Fibroblast of lung (primary cell): ENCODE measurements around the gene TUBG2.

Experiments
- CTCF ChIP-seq, 2 donors: IDR thresholded peaks in 1 of 2; conservative IDR thresholded peaks in 1 of 2; 1 replicate in 1 of 2; 2 replicates in 1 of 2; pipeline ENCODE4 v1.5.1; 2011 to 2012; ENCODE audit warnings: low read length in 2 of 2, control low read depth in 1 of 2, inconsistent platforms in 1 of 2, low read depth in 1 of 2, mild to moderate bottlenecking in 1 of 2
- EZH2 ChIP-seq: IDR thresholded peaks from 2 replicates; pipeline ENCODE4 v1.5.1; 2012; ENCODE audit warnings: low read length, control low read depth, mild to moderate bottlenecking; ENCODE audit errors: missing control alignments

- TF ChIP-seq CTCF (conservative IDR thresholded peaks at IDR 0.05 in 1 of 2, IDR thresholded peaks at IDR 0.05 in 1 of 2; ENCODE audit: low read depth in 1 of 2, low read length in 2 of 2) (no peak), EZH2 (no peak)
Measured at GRCh38 chr17:42677012-42677857, 18.2 kb downstream of the TUBG2 start.
